ENCODE data around the gene ARL5B.

ARL5B gene

GRCh38 chr10:18713077-18713476 lies 53.8 kb downstream of the ARL5B start:
- no peak for DNase-seq

- no peak for DNase-seq
Observed at GRCh38 chr10:18718991-18719390, 59.8 kb downstream of the ARL5B start.

- no peak for DNase-seq
Observed at GRCh38 chr10:18719811-18720210, 60.6 kb downstream of the ARL5B start.

- DNase-seq = no peak
Observed at GRCh38 chr10:18721067-18721466, 61.8 kb downstream of the ARL5B start.

- no peak for DNase-seq
Observed at GRCh38 chr10:18723801-18724200, 64.6 kb downstream of the ARL5B start.
